GM10266 (cell line): ENCODE results near the gene COL6A2.

Source experiments
- DNase-seq: peaks from one replicate; pipeline ENCODE4 v3.0.0; 2012; ENCODE audit errors: extremely low spot score
- TF ChIP-seq, protein P1 (sequence below): IDR thresholded peaks from 2 replicates; pipeline ENCODE4 v1.5.1; 2012; ENCODE audit warnings: mild to moderate bottlenecking, low read depth; ENCODE audit not compliant: control insufficient read depth, insufficient read depth; ENCODE audit errors: missing control alignments

COL6A2 gene

DNA sequence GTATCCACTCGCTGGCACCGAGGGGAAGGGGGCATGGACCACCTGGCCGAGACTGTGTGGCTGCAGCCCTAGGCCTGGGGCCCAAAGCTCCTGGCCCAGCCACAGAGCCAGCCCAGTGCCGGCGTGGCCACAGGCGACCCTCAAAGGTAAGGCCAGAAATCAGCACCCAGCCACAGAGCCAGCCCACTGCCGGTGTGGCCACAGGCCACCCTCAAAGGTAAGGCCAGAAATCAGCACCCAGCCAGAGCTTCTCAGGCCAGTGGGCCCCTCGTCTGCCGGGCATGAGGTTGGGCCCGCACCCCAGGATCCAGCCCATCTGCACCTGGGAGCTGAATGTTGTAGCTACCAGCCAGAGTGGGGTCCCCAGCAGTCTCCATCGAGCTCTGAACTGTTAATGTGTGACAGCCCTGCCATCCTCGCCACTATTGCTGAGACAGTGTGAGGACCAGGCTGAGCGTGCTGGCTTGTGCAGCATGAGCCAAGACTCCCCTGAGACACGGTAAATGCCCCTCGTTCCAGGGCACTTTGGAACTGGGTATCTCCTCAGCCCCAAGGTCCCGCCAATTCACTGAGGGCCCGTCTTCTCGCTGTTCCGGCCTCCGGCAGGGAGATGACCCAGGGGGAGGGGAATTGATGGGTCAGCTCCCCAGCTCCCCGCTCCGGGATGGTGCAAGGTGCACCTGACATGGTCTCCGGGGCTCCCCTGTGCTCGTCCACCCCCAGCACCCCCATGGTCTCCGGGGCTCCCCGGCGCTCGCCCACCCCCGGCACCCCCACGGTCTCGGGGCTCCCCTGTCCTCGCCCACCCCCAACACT is 62.1 kb downstream of the COL6A2 start:
- no peak for DNase-seq
- TF ChIP-seq, protein P1, sequence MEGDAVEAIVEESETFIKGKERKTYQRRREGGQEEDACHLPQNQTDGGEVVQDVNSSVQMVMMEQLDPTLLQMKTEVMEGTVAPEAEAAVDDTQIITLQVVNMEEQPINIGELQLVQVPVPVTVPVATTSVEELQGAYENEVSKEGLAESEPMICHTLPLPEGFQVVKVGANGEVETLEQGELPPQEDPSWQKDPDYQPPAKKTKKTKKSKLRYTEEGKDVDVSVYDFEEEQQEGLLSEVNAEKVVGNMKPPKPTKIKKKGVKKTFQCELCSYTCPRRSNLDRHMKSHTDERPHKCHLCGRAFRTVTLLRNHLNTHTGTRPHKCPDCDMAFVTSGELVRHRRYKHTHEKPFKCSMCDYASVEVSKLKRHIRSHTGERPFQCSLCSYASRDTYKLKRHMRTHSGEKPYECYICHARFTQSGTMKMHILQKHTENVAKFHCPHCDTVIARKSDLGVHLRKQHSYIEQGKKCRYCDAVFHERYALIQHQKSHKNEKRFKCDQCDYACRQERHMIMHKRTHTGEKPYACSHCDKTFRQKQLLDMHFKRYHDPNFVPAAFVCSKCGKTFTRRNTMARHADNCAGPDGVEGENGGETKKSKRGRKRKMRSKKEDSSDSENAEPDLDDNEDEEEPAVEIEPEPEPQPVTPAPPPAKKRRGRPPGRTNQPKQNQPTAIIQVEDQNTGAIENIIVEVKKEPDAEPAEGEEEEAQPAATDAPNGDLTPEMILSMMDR = no peak

DNA sequence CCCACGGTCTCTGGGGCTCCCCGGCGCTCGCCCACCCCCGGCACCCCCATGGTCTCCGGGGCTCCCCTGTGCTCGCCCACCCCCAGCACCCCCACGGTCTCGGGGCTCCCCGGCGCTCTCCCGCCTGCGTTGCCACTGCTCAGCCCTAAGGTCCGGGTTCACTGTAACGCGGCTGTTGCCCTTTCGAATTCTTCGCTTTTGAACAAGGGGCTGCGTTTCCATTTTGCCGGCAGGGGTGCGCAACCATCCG is 62.7 kb downstream of the COL6A2 start:
- TF ChIP-seq, protein P1 = no peak
- no peak for DNase-seq

- TF ChIP-seq, protein P1 = no peak
- no peak for DNase-seq
Observed at GRCh38 chr21:46160907-46161632, 63.2 kb downstream of the COL6A2 start.

DNA sequence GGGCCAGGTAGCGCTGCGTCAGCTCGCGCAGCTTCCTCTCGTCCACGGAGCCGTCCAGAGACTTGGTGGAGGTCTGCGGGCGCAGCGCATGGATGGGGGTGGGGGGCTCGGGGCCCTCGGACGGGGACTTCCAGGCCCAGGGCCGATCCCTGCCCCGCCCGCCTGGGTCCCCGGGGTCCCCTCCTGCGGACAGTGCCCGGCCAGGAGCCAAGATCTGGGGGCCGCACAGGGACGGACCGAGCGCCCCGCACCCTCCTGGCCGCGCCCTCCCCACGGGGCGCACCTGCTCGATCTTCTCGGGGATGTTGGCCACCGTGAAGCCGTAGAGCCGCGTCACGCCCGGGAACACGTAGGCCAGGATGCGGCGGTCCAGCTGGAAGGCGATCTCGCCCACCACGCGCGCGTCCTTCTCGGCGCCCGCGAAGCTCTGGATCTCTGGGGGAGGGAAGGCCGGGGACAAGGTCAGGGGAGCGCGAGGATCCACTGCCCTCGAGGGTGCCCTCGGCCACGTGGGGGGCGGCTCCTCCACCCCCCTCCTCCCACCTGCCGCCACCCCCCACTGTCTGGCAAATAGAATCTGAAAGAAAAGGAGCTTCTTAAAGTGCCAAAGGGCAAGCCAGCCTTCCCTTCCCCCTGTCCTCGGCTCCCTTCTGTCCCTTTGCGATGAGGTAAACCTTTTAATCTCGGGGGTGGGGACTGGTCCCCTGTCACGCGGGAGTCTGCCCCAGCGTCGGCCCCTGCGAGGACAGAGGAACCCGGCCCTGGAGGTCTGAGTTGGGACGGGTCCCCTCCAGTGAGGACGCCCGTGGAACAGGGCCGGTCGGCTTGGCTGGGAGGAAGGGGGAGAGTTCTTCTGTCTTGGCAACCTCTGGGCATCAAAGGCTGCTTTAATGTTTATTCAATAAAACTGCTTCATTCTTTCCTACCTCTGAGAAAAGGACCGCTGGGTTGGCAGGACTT is 64.0 kb downstream of the COL6A2 start:
- DNase-seq = peak; percentile 45
- TF ChIP-seq, protein P1 = no peak

GRCh38 chr21:46163380-46163779 is 65.5 kb downstream of the COL6A2 start:
- TF ChIP-seq, protein P1 = no peak

DNA sequence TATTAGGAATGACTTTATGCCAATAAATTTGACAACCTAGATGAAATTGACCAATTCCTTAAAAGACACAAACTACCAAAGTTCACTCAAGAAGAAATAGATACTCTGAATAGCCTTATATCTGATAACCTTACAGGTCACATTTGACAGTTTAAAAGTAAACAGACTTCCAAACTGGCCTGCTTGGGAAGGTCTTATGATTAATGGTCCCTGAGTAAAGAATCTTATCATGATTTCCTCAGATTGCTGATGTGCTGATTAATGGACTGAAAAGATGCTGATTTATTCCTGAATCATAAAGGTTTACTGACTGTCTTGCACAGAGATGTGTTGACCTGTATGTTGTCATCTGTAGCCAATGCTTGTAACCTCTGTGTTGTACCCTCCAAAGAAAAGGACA is 67.2 kb downstream of the COL6A2 start:
- TF ChIP-seq, protein P1 = no peak
- DNase-seq = no peak

More at GRCh38 chr21:46163380-46163779, 65.5 kb downstream of the COL6A2 start:
- DNase-seq = no peak
